Kidney epithelial cell (primary cell): ENCODE data around the gene CPSF2. TPM values are rescaled to one million over a fixed set of nuclear protein-coding genes. Genes with fewer than 3 reads are reported as not detected.
"Not testable (repeated sequence)": the region's sequence is repeated elsewhere in the genome, so short reads cannot be mapped to it uniquely, and the experiment has no call there.

ENCODE experiments used
- DNase-seq: peaks from one replicate; pipeline ENCODE4 v3.0.0-alpha.2; 2010; ENCODE audit warnings: low read depth
- H3K27me3 ChIP-seq: 2 replicates; pipeline ENCODE4 v1.6.0; 2011; ENCODE audit warnings: low read length; ENCODE audit not compliant: control insufficient read depth, insufficient read depth
- H3K36me3 ChIP-seq: 2 replicates; pipeline ENCODE4 v1.5.1; 2011; ENCODE audit warnings: low read length; ENCODE audit not compliant: control insufficient read depth, insufficient read depth
- H3K4me3 ChIP-seq: 2 replicates; pipeline ENCODE4 v1.5.1; 2011; ENCODE audit warnings: low read depth, mild to moderate bottlenecking, control low read depth, low read length
- total RNA-seq: library from RNA; depleted of rRNA; stranded (reverse); fragments of >200 nt; gene quantifications from 2 replicates; pipeline ENCODE4 v1.2.3, GENCODE V29; 2015
- TF ChIP-seq, protein P1 (sequence below): IDR thresholded peaks from 2 replicates; pipeline ENCODE4 v1.5.1; 2011; ENCODE audit warnings: mild to moderate bottlenecking, moderate library complexity, low read length, control low read depth, inconsistent platforms; ENCODE audit not compliant: insufficient read depth, poor library complexity, severe bottlenecking

CPSF2 gene
- total RNA-seq, 1 donor from 2014 or later, result 56.7 TPM

DNA sequence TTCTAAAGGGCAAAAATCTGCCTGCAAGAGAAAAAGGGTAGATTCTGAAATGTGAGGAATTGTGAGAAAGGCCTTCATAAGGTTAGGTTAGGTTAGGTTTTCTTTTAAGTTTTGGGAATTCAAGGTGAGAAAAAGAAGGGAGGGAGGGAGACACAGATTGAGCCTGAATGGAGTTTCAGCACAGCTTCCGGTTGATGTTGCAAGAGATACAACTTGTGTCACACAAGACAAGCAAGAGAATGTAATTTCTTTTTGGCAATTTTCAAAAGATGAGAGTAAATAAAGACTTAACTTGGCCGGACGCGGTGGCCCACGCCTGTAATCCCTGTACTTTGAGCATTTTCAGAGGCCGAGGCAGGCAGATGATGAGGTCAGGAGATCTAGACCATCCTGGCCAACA is 63.8 kb downstream of the CPSF2 start:
- TF ChIP-seq, protein P1, sequence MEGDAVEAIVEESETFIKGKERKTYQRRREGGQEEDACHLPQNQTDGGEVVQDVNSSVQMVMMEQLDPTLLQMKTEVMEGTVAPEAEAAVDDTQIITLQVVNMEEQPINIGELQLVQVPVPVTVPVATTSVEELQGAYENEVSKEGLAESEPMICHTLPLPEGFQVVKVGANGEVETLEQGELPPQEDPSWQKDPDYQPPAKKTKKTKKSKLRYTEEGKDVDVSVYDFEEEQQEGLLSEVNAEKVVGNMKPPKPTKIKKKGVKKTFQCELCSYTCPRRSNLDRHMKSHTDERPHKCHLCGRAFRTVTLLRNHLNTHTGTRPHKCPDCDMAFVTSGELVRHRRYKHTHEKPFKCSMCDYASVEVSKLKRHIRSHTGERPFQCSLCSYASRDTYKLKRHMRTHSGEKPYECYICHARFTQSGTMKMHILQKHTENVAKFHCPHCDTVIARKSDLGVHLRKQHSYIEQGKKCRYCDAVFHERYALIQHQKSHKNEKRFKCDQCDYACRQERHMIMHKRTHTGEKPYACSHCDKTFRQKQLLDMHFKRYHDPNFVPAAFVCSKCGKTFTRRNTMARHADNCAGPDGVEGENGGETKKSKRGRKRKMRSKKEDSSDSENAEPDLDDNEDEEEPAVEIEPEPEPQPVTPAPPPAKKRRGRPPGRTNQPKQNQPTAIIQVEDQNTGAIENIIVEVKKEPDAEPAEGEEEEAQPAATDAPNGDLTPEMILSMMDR, result no peak
- Histone ChIP-seq H3K27me3 (no peaks in the 10 kb centered on the region), H3K4me3 (no peak overlapping the region), H3K36me3 (no peaks in the 10 kb centered on the region)
- no peak for DNase-seq

DNA sequence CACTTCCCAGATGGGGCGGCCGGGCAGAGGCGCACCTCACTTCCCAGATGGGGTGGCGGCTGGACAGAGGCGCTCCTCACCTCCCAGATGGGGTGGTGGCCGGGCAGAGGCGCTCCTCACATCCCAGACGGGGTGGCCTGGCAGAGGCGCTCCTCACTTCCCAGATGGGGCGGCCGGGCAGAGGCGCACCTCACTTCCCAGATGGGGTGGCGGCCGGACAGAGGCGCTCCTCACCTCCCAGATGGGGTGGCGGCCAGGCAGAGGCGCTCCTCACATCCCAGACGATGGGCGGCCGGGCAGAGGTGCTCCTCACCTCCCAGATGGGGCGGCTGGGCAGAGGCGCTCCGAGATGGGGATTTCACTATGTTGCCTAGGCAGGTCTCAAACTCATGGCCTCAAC is 65.8 kb downstream of the CPSF2 start:
- H3K27me3 ChIP-seq, DNase-seq, H3K36me3 ChIP-seq, H3K4me3 ChIP-seq: not testable (repeated sequence)

DNA sequence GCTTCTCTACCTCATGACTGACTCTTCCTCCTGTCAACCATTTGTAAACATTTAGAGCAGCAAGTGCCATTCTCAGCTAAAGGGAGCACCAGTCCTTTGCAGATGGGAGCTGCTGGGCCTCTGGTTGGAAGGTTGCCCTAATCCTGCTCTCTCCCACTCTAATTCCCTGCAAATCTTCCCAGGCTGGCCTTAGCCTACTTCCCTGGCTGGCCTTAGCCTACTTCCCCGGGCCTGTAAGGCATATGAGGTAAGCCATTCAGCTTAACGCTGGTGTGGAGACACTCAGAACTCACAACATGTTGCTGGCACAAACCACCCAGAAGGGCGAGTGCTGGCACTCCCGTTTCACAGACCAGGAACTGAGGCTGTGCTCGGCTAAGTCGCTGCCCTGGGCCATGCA is 69.0 kb downstream of the CPSF2 start:
- DNase-seq, result no peak
- no peak overlapping the region for H3K4me3 ChIP-seq
- TF ChIP-seq, protein P1, result no peak
- no peaks in the 10 kb centered on the region for H3K27me3 ChIP-seq
- no peaks in the 10 kb centered on the region for H3K36me3 ChIP-seq

DNA sequence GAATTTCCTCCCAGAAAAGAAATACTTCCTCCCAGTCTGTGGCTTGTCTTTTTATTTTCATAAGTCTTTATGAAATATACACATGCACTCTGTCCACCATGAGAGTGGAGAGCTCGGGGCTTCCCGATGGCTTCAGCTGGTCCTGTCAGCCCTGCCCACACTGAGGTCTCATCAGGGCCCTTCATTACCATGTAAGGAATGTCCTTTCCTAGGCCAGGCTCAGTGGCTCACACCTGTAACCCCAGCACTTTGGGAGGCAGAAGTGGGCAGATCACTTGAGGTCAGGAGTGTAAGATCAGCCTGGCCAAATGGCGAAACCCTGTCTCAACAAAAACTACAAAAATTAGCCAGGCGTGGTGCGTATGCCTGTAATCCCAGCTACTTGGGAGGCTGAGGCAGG is 77.0 kb downstream of the CPSF2 start:
- H3K36me3 ChIP-seq, result no peaks in the 10 kb centered on the region
- DNase-seq, result no peak
- H3K4me3 ChIP-seq, result no peak overlapping the region
- no peaks in the 10 kb centered on the region for H3K27me3 ChIP-seq
- TF ChIP-seq, protein P1, result no peak

DNA sequence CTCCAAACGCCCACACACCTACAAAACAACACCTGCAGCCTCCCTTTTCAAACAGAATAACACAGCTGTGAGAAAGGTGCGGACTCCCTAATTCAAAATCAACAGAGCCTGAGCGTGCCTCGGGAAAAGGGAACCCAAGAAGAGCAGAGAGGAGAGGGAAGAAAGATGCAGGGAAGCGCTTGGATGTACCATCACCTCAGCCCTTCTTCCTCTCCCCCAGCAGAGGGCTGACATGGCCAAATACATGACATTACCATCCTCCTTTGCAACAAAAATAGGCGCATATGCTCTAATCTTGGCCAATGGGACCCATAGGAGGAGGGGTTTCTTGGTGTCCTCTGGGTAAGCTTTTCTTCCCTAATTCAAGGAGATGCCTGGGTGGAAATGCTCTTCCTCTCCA is 78.0 kb downstream of the CPSF2 start:
- TF ChIP-seq, protein P1, result no peak
- Histone ChIP-seq H3K36me3 (no peaks in the 10 kb centered on the region), H3K27me3 (no peaks in the 10 kb centered on the region), H3K4me3 (no peak overlapping the region)
- DNase-seq, result no peak

DNA sequence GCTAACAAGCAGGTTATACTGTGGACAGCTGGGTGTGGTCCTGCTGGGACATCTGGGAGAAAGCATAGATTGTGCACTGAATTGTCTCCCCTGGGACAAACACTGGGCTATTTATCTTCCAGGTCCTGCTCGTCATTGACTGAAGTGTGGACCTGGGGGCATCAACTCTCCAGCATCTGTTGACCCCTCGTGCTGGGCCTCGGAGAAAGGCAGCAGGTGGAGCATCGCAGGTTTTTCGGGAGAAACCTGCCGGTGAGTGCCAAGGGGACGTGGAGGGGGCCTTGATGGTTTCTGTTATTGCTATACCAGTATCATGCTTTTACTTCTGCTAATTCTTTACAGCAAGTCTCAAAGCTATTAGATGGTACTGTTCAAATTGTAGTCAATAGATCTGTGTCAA is 81.3 kb downstream of the CPSF2 start:
- Histone ChIP-seq H3K27me3 (no peaks in the 10 kb centered on the region), H3K4me3 (no peak overlapping the region), H3K36me3 (no peaks in the 10 kb centered on the region)
- DNase-seq, result no peak
- TF ChIP-seq, protein P1, result no peak

DNA sequence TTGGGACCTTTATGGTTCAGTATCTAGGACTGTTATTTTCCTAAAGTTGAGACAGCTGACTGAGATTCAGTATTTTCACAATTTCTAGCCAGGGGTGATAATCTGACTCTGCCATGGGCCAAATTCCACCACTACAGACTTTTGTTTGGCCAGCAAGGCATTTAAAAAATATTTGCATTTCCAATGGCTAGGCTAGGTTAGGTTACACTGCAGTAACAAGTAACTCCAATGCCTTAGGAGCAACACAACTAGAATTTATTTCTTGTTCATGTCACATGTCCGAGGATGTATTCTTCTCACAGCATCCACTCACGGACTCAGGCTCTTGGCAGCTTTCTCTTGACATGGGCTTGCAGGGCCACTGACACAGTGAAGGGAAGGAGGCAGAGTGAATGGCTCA is 83.0 kb downstream of the CPSF2 start:
- Histone ChIP-seq H3K27me3 (no peaks in the 10 kb centered on the region), H3K36me3 (no peaks in the 10 kb centered on the region), H3K4me3 (no peak overlapping the region)
- no peak for DNase-seq
- TF ChIP-seq, protein P1, result no peak
